LNCAP (cell line): ENCODE measurements around the gene MYBPH.

Experiments
- CTCF ChIP-seq: fragments of 450-650 bp; IDR thresholded peaks from 2 replicates; pipeline ENCODE4 v1.5.1; 2017; ENCODE audit warnings: mild to moderate bottlenecking

Gene MYBPH

GRCh38 chr1:203161175-203161574, 14.5 kb downstream of the MYBPH start:
- TF ChIP-seq CTCF = no peak

DNA sequence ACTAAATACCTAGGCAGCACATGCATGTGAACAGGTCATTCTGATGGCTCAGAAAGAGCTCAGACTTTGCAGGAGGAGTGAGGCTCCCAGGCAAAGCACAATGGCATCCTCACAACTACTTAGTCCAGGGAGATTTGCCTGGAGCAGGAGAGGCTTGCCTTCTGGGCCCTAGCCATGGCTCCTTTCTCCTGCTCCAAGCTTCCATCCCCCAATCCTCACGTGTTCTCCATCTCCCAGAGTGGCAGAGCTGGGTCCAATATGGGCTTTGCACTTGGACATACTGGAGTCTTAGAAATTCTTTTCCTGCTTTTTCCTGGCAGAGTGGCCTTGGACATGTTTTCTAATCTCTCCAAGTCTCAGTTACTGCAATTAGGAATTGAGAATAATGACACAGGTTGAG, 15.8 kb downstream of the MYBPH start:
- TF ChIP-seq CTCF = no peak

- TF ChIP-seq CTCF = no peak
Measured at GRCh38 chr1:203158960-203159665, 16.5 kb downstream of the MYBPH start.

GRCh38 chr1:203158423-203158822, 17.2 kb downstream of the MYBPH start:
- no peak for TF ChIP-seq CTCF

DNA sequence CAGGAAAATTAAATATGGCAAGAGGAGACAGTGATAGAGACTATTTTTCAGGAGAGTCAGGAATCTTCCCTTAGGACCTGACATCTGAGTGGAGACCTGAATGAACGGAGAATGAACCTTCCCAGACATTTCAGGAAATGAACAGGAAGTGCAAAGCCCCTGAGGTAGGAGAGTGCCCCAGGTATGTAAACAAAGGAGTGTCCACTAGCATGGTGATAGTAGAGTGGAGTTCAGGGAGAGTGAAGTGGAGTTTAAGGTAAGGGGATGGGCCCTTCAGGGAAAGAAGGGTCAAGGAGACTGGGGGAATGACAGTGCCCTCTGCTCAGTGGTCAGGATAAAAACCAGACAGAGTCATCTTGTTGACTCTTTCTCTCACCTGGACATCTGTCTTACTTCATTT, 19.3 kb downstream of the MYBPH start:
- no peak for TF ChIP-seq CTCF

GRCh38 chr1:203153989-203154821, 21.4 kb downstream of the MYBPH start:
- no peak for TF ChIP-seq CTCF

DNA sequence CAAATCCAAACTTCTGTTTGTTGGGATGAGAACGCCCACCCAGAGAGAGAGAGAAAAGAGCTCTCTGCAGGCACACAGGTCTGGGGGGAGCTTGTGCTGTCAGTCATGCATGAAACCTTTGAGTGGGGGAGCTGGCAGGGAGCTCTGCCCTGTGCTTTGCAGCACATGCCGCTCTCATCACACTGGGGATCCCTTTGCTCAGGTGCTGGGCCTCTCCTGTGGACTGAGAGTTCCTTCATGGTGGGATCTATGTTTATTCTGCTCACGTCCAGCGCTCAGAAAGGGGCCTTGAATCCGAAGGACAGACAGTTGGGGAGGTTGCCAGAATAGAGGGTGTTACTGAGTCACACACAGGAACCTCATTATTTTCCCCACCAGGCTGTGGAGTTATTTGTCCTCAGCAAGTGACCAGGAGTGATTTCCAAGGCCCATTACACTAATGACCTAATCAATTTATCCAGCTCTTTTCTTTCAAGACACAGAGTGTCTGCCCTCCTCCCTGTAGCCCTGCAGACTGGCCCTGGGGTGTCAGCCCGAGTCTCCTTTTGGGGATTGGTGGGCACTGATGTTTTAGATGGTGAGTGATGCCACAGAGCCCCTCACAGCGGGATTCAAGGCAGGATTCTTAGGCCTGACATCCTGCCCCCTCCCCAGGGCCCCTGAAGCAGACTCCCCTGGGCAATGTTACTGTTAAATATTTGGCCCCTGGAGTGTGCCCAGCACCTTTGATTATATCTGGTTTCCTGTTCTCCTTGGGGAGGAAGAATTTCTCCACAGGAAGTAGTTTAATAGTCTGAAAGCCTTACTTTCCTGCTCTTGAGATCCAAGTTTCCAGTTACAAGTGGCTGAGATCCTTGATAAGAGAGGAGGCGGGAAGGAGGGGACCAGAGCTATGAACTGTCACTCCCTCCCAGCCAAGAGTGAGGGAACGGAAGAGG, 22.3 kb downstream of the MYBPH start:
- TF ChIP-seq CTCF = no peak
